Renal cortex interstitium (tissue), 11 donors: ENCODE data around the gene CENPH. TPM values are rescaled to one million over a fixed set of nuclear protein-coding genes. Genes with fewer than 3 reads are reported as not detected.
A peak's percentile ranks its signal among the peaks of the same experiment; 100 is the strongest.
"Not testable (repeated sequence)": the region's sequence is repeated elsewhere in the genome, so short reads cannot be mapped to it uniquely, and the experiment has no call there.

ENCODE experiments used
- DNase-seq, 11 donors: peaks; one replicate each; pipeline ENCODE4 v3.0.0-alpha.2; 2013; ENCODE audit warnings: low read depth in 9 of 11, low spot score in 4 of 11; ENCODE audit errors: extremely low read depth in 1 of 11
- polyA plus RNA-seq, 3 donors: library from polyadenylated mRNA; unstranded; fragments of 120-200 nt; gene quantifications; one replicate each; pipeline ENCODE4 v1.2.1, GENCODE V29; 2013; ENCODE audit not compliant: insufficient read length in 3 of 3

The CENPH gene
- polyA plus RNA-seq, 3 donors = 21.6 to 33.5 (median 26.4) TPM

DNA sequence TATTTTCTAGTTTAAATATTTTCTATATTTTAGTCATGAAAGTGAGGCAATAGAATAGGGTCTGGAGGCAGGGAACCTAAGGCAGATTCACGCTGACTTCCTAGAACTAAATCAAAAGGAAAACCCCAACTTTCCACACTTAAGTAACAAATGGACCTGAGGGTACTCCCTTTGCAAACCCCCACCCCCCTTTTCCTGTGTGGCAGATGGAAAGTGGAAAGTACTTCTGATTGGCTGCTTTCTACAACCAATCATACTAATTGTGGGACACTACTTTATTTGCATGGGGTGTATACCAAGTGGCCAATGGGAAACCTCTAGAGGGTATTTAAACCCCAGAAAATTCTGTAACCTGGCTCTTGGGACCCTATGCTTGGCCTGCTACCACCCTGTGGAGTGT, 4.8 kb upstream of the CENPH start:
- no peak for DNase-seq

GRCh38 chr5:69187342-69187741, 2.0 kb upstream of the CENPH start:
- DNase-seq = no peak

- DNase-seq = peak in 1 of 11 donors; percentile 9
Measured at GRCh38 chr5:69188811-69189161, 597 bp upstream of the CENPH start.

DNA sequence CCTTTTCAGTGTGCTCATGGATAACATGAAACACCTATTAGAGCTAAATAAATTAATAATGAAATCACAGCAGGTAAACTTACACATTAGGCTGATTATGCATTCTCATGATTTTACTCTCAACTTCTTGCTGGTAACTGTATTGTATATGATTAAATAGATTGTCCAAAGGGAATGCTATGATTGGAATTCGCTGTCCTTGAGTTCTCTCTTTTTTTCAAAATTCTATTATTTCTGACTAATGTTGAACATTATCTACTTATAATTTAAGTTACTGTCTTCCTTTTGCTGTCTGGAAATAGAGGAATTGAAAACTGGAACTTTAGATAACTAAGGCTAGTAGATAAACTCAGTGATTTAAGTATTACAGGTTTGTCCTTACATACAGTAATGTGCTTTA, 13.1 kb downstream of the CENPH start:
- no peak for DNase-seq

DNA sequence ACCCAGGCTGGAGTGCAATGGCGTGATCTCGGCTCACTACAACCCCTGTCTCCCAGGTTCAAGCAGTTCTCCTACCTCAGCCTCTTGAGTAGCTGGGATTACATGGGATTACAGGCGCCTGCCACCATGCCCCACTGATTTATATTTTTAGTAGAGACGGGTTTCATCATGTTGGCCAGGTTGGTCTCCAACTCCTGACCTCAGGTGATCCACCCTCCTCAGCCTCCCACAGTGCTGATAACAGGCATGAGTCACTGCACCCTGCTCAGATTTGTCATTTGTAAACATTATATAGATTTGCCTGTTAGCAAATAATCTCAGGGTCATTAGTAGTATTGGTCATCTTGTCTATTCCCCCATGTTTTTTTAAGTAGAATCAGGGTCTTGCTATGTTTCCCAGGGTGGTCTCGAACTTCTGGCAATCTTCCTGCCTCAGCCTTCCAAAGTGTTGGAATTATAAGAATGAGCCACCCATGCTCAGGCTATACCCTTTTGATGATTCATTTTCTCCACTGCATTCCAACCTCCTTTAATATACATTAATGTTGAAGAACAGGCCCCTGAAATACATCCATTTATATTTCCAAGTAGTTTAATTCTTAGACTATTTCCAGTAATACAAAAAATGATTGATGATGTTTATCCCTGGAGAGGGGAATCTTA, 17.3 kb downstream of the CENPH start:
- no peak for DNase-seq

DNA sequence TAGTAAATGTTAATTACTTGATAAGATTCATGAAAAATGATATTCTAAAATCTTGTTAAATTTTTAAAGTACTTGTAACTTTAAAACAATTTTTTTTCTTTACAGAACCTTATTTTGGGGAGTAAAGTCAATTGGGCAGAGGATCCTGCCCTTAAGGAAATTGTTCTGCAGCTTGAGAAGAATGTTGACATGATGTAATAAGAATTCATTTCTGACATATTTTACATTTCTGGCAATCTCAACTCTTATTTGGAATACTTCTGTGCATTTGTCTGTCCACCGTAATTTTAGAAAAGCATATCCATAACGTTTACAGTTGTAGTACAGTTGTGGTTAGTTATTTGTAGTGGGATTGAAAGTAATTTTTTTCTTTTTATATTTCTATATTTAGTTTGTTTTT, 20.2 kb downstream of the CENPH start:
- DNase-seq = no peak

DNA sequence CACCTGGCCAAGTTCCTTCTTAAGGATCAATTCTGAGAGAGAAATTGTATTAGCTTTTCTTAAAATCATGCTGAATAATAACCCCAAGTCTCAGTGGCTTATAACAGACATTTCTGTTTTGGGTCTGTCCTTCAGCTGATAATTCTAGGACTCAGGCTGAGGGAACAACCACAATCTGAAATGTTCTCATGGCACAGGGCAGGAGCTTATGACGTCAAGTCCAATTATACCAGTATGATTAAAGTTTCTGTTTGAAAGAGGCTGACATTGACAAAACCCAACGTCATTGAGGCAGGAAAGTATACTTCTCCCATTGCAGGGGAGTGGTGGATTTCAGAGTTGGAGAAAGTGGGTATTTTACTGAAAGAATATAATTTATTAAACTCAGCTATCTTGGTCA, 21.8 kb downstream of the CENPH start:
- no peak for DNase-seq

GRCh38 chr5:69212022-69212421, 22.6 kb downstream of the CENPH start:
- no peak for DNase-seq

DNA sequence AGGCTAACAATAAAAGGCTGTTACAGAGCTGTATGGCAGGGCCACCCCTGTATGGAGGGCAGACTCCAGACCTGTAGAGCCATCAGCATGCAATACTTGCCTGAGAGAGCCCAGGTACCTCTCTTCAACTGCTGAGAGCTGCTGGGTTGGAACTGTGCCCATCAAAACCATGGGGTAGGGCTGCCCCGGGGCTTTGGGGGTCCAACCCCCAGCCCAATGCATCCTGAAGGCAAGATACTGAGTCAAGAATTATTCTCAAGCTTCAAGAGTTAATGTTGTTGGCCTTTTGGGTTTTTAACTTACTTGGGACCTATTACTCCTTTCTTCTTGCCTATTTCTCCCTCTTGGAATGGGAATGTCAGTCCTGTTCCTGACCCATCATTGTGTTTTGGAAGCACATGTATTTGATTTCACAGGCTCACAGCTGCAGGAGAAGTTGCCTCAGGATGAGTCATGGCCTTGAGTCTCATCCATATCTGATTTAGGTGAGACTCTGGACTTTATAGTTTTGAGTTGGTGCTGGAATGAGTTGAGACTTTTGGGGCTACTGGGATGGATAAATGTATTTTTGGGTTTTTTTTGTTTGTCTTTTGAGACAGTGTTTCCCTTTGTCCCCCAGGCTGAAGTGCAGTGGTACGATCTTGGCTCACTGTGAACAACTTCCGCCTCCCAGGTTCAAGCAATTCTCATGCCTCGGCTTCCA, 24.3 kb downstream of the CENPH start:
- no peak for DNase-seq

DNA sequence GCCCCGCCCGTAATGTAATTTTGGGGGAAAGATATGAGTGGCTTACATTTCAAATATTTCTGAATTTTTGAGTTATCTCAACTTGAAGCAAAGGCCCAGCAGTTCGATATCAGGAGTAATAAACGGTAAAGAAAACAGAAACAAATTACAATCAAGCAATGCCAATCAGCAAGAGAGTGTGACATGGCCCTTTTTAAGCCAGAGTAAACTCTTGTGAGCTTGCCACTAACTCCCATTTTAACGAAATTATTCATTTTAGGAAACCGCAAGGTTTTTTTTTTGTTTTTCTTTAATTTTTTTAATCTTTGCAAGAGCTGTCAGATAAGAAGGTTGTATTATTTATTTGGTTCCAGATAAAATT, 27.7 kb downstream of the CENPH start:
- DNase-seq = no peak

- DNase-seq = peak; percentile 80 to 93 (median 90)
Measured at GRCh38 chr5:69217548-69218526, 28.5 kb downstream of the CENPH start.

DNA sequence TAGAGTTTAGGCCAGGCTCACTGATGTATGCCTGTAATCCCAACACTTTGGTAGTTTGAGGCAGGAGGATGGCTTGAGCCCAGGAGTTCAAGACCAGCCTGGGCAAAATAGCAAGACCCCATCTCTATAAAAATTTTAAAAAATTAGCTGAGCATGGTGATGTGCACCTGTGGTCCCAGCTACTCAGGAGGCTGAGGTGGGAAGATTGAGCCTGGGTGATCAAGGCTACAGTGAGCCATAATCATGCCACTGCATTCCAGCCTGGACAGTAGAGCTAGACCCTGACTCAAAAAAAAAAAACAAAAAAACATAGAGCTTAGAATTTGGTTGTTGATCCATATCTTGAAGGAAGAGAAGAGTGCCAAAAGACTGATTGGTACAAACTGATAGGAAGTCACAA, 30.6 kb downstream of the CENPH start:
- no peak for DNase-seq

DNA sequence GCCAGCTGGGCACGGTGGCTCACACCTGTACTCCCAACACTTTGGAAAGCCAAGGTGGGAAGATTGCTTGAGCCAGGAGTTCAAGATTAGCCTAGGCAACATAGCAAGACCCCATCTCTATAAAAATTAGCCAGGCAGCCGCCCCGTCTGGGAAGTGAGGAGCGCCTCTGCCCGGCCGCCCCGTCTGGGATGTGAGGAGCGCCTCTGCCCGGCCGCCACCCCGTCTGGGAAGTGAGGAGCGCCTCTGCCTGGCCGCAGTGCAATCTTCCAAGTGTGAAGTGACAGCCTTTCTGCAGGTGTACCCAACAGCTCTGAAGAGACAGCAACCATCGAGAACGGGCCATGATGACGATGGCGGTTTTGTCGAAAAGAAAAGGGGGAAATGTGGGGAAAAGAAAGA, 31.0 kb downstream of the CENPH start:
- not testable (repeated sequence) for DNase-seq

DNA sequence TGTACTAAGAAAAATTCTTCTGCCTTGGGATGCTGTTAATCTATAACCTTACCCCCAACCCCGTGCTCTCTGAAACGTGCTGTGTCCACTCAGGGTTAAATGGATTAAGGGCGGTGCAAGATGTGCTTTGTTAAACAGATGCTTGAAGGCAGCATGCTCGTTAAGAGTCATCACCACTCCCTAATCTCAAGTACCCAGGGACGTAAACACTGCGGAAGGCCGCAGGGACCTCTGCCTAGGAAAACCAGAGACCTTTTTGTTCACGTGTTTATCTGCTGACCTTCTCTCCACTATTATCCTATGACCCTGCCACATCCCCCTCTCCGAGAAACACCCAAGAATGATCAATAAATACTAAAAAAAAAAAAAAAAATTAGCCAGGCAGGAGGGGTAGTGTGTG, 31.4 kb downstream of the CENPH start:
- not testable (repeated sequence) for DNase-seq

- DNase-seq = no peak
Measured at GRCh38 chr5:69224520-69224919, 35.1 kb downstream of the CENPH start.

DNA sequence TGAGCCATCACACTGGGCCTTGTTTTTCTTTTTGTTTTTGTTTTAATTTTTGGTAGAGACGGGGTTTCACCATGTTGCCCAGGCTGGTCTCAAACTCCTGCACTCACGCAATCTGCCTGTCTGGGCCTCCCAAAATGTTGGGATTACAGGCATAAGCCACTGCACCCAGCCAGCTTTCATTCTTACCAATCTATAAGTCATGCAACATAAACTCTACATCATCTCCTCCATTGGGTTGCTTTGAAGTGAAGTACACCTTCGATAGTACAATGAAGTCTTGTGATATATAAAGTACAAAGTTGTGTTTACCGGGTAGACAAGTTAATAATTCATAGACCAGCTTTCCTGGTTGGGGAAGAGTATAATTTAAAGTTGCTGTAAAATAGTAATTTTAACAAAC, 36.5 kb downstream of the CENPH start:
- DNase-seq = no peak

DNA sequence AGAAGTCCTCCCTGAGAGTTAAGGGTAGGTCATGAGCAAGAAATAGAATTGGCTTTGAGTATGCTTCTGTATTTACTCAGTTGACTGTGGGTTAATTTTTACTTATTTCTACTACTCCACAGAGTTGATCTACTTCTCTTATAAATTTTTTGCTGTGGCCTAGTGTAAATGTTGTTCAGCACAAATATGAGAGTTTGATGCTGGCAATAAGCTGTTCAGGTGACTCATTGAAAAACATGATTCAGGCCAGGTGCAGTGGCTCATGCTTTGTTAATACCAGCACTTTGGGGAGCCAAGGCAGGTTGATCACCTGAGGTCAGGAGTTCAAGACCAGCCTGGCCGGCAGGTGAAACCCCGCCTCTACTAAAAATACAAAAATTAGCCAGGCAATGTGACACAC, 40.8 kb downstream of the CENPH start:
- DNase-seq = no peak

DNA sequence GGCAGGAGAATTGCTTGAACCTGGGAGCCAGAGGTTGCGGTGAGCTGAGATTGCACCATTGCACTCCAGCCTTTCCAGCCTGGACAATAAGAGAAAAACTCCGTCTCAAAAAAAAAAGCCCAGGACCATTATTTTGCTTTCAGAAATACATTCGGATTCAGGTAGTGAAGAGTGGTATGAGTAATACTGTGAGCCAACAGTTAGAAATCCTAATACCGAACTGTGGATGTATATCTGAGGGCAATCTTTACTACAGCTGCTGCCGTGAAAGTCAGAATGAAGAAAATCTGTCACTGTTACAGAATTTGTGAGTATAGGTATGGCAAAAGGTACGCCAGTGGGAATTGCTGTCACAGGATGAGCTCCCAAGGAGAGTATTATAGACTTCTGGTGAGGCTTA, 41.9 kb downstream of the CENPH start:
- DNase-seq = no peak

GRCh38 chr5:69231851-69232250, 42.5 kb downstream of the CENPH start:
- no peak for DNase-seq
